GM12874 (cell line): ENCODE results near the gene PABPC3.

Experiments used
- CTCF ChIP-seq: IDR thresholded peaks from 2 replicates; pipeline ENCODE4 v1.5.1; 2011; ENCODE audit warnings: low read depth, mild to moderate bottlenecking, control low read depth, low read length, moderate library complexity; ENCODE audit not compliant: insufficient read depth

PABPC3 gene

GRCh38 chr13:25148402-25148771 is 52.5 kb downstream of the PABPC3 start:
- TF ChIP-seq CTCF = no peak
